ENCODE data around the gene HYAL1. TPM values are rescaled to one million over a fixed set of nuclear protein-coding genes. Genes with fewer than 3 reads are reported as not detected.

HYAL1 gene
- total and polyA plus RNA-seq, 8 donors, result 2.1 to 41.3 (median 2.9) TPM

DNA sequence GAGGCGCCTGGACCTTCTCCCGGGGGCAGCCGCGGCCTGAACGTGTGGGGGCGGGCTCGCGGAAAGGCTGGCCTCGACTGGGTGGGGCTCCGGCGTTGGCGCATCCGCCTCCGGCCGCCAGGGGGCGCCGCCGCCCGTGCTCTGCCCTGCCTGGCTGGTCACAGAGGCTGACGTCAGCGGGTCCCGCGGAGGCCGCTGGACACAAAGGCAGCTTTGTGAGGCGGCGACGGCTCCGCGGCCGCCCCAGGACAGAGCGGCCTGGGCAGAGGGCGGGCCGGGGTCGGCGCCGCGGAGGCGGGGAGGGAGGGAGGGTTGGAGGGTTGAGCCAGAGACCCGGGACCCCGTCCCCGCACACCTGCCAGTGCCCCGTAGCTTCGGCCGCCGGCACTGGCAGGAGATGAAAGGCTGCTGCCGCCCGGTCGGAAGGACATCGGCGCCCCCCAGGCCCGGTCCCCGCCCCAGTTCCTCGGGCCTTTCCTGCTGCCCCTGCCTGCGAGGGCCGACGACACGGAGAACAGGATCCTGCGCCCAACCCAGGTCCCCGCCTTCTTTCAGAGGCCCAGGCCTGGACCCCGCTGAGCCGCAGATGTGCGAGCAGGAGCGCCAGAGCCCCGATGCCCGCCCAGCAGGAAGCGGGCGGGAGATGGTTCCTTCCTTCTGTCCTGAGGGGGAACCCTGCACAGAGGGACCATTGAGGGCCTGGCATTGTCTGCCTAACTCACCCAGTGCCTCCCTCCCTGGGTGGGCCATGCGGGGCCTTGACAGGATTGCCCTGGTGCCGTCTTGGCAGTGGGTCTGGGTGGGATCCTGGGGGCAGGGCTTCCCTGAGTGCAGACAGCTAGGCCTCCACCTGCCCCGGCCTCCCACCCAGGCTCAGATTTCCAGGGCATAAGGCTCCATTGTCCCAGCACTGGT lies 43.1 kb downstream of the HYAL1 start:
- DNase-seq (peak; percentile 91 to 99 (median 95)), ATAC-seq (peak; percentile 83)
- intact Hi-C loops (cut with DNase I), result no loop called here
- peaks cover 26 to 81% of the 10 kb centered on the region in 2 donors for H3K4me1 ChIP-seq
- peak overlapping the region; percentile 37 to 42 for H3K4me3 ChIP-seq
- peak; percentile 94 to 99 for TF ChIP-seq CTCF (IDR thresholded peaks at IDR 0.05)
- no peaks in the 10 kb centered on the region for H3K9me3 ChIP-seq
- no peaks in the 10 kb centered on the region for H3K27me3 ChIP-seq
- peak overlapping the region; percentile 88 to 98 for H3K27ac ChIP-seq
- H3K36me3 ChIP-seq, result peaks cover 0 to 45% of the 10 kb centered on the region in 2 donors

- H3K9me3 ChIP-seq, result no peaks in the 10 kb centered on the region
- TF ChIP-seq CTCF (IDR thresholded peaks at IDR 0.05), result no peak
- ATAC-seq, result no peak
- no peaks in the 10 kb centered on the region for H3K27me3 ChIP-seq
- peak in 1 of 4 donors; percentile 55 for DNase-seq
- H3K27ac ChIP-seq, result peak overlapping the region; percentile 88 to 98
- peaks cover 0 to 53% of the 10 kb centered on the region in 2 donors for H3K36me3 ChIP-seq
- intact Hi-C loops (cut with DNase I), result no loop called here
- peaks cover 19 to 81% of the 10 kb centered on the region in 2 donors for H3K4me1 ChIP-seq
- H3K4me3 ChIP-seq, result peak overlapping the region in 1 of 2 donors; percentile 37
These were observed 43.8 kb downstream of the HYAL1 start for GRCh38 chr3:50259432-50260026.

GRCh38 chr3:50258979-50259378 lies 44.4 kb downstream of the HYAL1 start:
- DNase-seq (peak in 1 of 4 donors; percentile 53), ATAC-seq (no peak)
- Histone ChIP-seq H3K27ac (peak overlapping the region; percentile 88 to 98), H3K4me1 (peaks cover 13 to 81% of the 10 kb centered on the region in 2 donors), H3K9me3 (no peaks in the 10 kb centered on the region), H3K36me3 (peaks cover 0 to 58% of the 10 kb centered on the region in 2 donors), H3K27me3 (no peaks in the 10 kb centered on the region), H3K4me3 (no peak overlapping the region)
- no peak for TF ChIP-seq CTCF (IDR thresholded peaks at IDR 0.05)
- intact Hi-C loops (cut with DNase I), result no loop called here

- no peak for TF ChIP-seq CTCF (IDR thresholded peaks at IDR 0.05)
- Histone ChIP-seq H3K27me3 (no peaks in the 10 kb centered on the region), H3K4me1 (peaks cover 10 to 83% of the 10 kb centered on the region in 2 donors), H3K27ac (peak overlapping the region; percentile 88 to 98), H3K4me3 (no peak overlapping the region), H3K9me3 (no peaks in the 10 kb centered on the region), H3K36me3 (peaks cover 0 to 66% of the 10 kb centered on the region in 2 donors)
- ATAC-seq (no peak), DNase-seq (no peak)
- intact Hi-C loops (cut with DNase I), result no loop called here
These were observed 45.2 kb downstream of the HYAL1 start for GRCh38 chr3:50258029-50258680.

Measured in left lung (tissue), 10 donors.